ENCODE data around the gene MAML2.

- TF ChIP-seq CTCF (IDR thresholded peaks at IDR 0.05) (no peak), POLR2AphosphoS5 (IDR thresholded peaks at IDR 0.05) (no peak)
Measured at GRCh38 chr11:96303064-96303463, 39.9 kb downstream of the MAML2 start.
